Upper lobe of left lung (tissue), 4 donors: ENCODE results near the gene DKK3.

Experiments used
- CTCF ChIP-seq, 6 experiments: fragments of 450-650 bp in 4 of 6; fragments of 200-600 bp in 2 of 6; sonication (generic) in 2 of 6; IDR thresholded peaks; one replicate each; pipeline ENCODE4 v1.5.1; 2016 to 2019; ENCODE audit warnings: antibody characterized with exemption in 6 of 6
- POLR2A ChIP-seq, 4 donors: fragments of 450-650 bp; IDR thresholded peaks; one replicate each; pipeline ENCODE4 v1.5.1; 2016 to 2017; ENCODE audit warnings: antibody characterized with exemption in 4 of 4, mild to moderate bottlenecking in 2 of 4
- POLR2AphosphoS5 ChIP-seq, 2 donors: sonication (generic); formaldehyde crosslinking; IDR thresholded peaks; one replicate each; pipeline ENCODE4 v1.5.1; 2017; ENCODE audit warnings: antibody characterized with exemption in 2 of 2

DNA sequence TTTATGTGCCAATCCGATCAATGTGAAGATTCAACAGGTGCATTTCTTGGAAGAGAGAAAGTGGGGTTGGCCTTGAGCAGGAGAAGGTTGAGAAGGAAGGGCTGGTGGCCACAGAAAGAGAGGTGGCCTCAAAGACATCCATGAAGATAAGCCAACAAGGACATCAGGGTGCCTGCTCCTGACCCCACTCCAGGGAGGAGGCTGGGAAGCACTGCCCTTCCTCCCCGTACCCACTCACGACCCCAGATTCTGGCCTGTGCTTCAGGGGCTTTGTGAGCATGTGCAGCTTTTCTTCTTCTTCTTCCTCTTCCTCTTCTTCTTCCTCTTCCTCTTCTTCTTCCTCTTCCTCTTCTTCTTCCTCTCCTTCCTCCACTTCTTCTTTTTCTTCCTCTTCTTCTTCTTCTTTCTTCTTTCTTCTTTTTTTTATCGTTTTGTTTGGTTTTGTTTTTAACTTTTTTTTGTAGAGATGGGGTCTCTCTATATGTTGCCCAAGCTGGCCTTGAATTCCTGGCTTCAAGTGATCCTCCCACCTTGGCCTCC, 30.3 kb downstream of the DKK3 start:
- TF ChIP-seq POLR2AphosphoS5 (IDR thresholded peaks at IDR 0.05) = no peak
- TF ChIP-seq CTCF (IDR thresholded peaks at IDR 0.05) = no peak
- TF ChIP-seq POLR2A (IDR thresholded peaks at IDR 0.05) = no peak
